GM23248 (cell line): ENCODE measurements around the gene FAAP24.

ENCODE experiments used
- EZH2 ChIP-seq: fragments of 200-600 bp; sonication (generic); IDR thresholded peaks from 2 replicates; pipeline ENCODE4 v1.6.1; 2018; ENCODE audit warnings: antibody characterized with exemption, mild to moderate bottlenecking; ENCODE audit not compliant: insufficient read depth, poor library complexity, severe bottlenecking
- EZH2phosphoT487 ChIP-seq: fragments of 200-600 bp; sonication (generic); IDR thresholded peaks from 2 replicates; pipeline ENCODE4 v1.6.1; 2018; ENCODE audit warnings: antibody characterized with exemption, moderate library complexity, mild to moderate bottlenecking, low read depth; ENCODE audit not compliant: insufficient read depth

DNA sequence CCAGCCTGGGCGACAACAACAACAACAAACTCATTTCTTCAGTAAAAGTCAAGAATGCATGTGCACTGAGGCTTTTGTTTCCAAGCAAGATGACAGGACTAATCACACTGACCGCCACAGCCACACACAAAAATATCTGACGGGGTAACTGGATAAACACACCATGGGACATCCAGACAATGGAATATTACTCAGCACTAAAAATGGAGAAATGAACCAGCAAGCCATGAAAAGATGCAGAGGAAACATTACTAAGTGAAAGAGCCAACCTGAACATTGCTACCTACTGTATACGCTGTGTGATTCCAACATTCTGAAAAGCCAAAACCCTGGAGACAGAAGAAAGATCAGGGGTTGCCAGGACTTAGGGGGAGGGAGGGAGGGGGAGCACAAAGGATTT lies 36.7 kb downstream of the FAAP24 start:
- TF ChIP-seq EZH2 (no peak), EZH2phosphoT487 (no peak)
